H9 (cell line): ENCODE measurements around the gene CCM2. TPM values are rescaled to one million over a fixed set of nuclear protein-coding genes. Genes with fewer than 3 reads are reported as not detected.

Source experiments
- DNase-seq: peaks from one replicate; pipeline ENCODE4 v3.0.0-alpha.2; 2017
- H2AFZ ChIP-seq: one replicate; pipeline ENCODE4 v1.6.1; 2013; ENCODE audit warnings: mild to moderate bottlenecking, low read length, control low read depth, moderate library complexity
- H2AK5ac ChIP-seq: 2 replicates; pipeline ENCODE4 v1.6.1; 2013; ENCODE audit warnings: low read length, control low read depth, mixed read lengths; ENCODE audit not compliant: insufficient read length
- H2BK120ac ChIP-seq: one replicate; pipeline ENCODE4 v1.6.1; 2013; ENCODE audit warnings: low read depth, mild to moderate bottlenecking, low read length, control low read depth, inconsistent platforms; ENCODE audit not compliant: poor library complexity, severe bottlenecking
- H2BK12ac ChIP-seq: 2 replicates; pipeline ENCODE4 v1.6.1; 2013; ENCODE audit warnings: low read length, control low read depth, mixed read lengths, low read depth; ENCODE audit not compliant: insufficient read length
- H2BK15ac ChIP-seq: 2 replicates; pipeline ENCODE4 v1.6.1; 2013; ENCODE audit warnings: low read depth, low read length, control low read depth
- H2BK20ac ChIP-seq: one replicate; pipeline ENCODE4 v1.6.1; 2013; ENCODE audit warnings: low read depth, mild to moderate bottlenecking, low read length, control low read depth, inconsistent platforms; ENCODE audit not compliant: poor library complexity, severe bottlenecking
- H2BK5ac ChIP-seq: 2 replicates; pipeline ENCODE4 v1.6.1; 2013; ENCODE audit warnings: low read length, control low read depth, mixed read lengths; ENCODE audit not compliant: insufficient read length
- H3K14ac ChIP-seq: 2 replicates; pipeline ENCODE4 v1.6.1; 2013; ENCODE audit warnings: low read length, control low read depth; ENCODE audit not compliant: insufficient read depth
- H3K18ac ChIP-seq: 2 replicates; pipeline ENCODE4 v1.6.1; 2013; ENCODE audit warnings: low read depth, mild to moderate bottlenecking, mixed read lengths, low read length, control low read depth; ENCODE audit not compliant: insufficient read length
- H3K23ac ChIP-seq: 2 replicates; pipeline ENCODE4 v1.6.1; 2013; ENCODE audit warnings: low read length, control low read depth, mixed read lengths, low read depth; ENCODE audit not compliant: insufficient read length
- H3K23me2 ChIP-seq: 2 replicates; pipeline ENCODE4 v1.6.1; 2013; ENCODE audit warnings: low read depth, mild to moderate bottlenecking, mixed read lengths, low read length, control low read depth; ENCODE audit not compliant: insufficient read length, poor library complexity, severe bottlenecking
- H3K27ac ChIP-seq: 2 replicates; pipeline ENCODE4 v1.5.1; 2013; ENCODE audit warnings: low read length, control low read depth, mixed read lengths, low read depth; ENCODE audit not compliant: insufficient read length
- H3K27me3 ChIP-seq: 2 replicates; pipeline ENCODE4 v1.6.1; 2013; ENCODE audit warnings: low read length, control low read depth, inconsistent platforms; ENCODE audit not compliant: insufficient read depth
- H3K4ac ChIP-seq: 2 replicates; pipeline ENCODE4 v1.6.1; 2013; ENCODE audit warnings: low read depth, mild to moderate bottlenecking, control low read depth, inconsistent platforms, low read length, moderate library complexity
- H3K4me1 ChIP-seq: 2 replicates; pipeline ENCODE4 v1.6.1; 2013; ENCODE audit warnings: low read length, control low read depth, inconsistent platforms; ENCODE audit not compliant: insufficient read depth
- H3K4me2 ChIP-seq: 2 replicates; pipeline ENCODE4 v1.6.1; 2013; ENCODE audit warnings: low read length, control low read depth, mixed read lengths; ENCODE audit not compliant: insufficient read length, insufficient read depth
- H3K56ac ChIP-seq: 2 replicates; pipeline ENCODE4 v1.6.1; 2013; ENCODE audit warnings: low read depth, mild to moderate bottlenecking, mixed read lengths, low read length, control low read depth; ENCODE audit not compliant: insufficient read length
- H3K79me1 ChIP-seq: 2 replicates; pipeline ENCODE4 v1.6.1; 2013; ENCODE audit warnings: low read depth, mild to moderate bottlenecking, moderate library complexity, low read length, control low read depth, inconsistent platforms; ENCODE audit not compliant: insufficient read depth, poor library complexity, severe bottlenecking
- H3K79me2 ChIP-seq: 2 replicates; pipeline ENCODE4 v1.6.1; 2013; ENCODE audit warnings: low read length, control low read depth, inconsistent platforms; ENCODE audit not compliant: insufficient read depth
- H3K9ac ChIP-seq: 2 replicates; pipeline ENCODE4 v1.6.1; 2013; ENCODE audit warnings: low read length, control low read depth, mixed read lengths; ENCODE audit not compliant: insufficient read length; ENCODE audit errors: extremely low read depth
- H3K9me3 ChIP-seq: one replicate; pipeline ENCODE4 v1.6.1; 2013; ENCODE audit warnings: low read depth, low read length, inconsistent platforms; ENCODE audit not compliant: control insufficient read depth
- H3T11ph ChIP-seq: one replicate; pipeline ENCODE4 v1.6.1; 2013; ENCODE audit warnings: mild to moderate bottlenecking, low read length, control low read depth, inconsistent platforms
- H4K20me1 ChIP-seq: one replicate; pipeline ENCODE4 v1.6.1; 2013; ENCODE audit not compliant: control insufficient read depth, insufficient read length, insufficient read depth
- H4K5ac ChIP-seq: 2 replicates; pipeline ENCODE4 v1.6.1; 2013; ENCODE audit warnings: low read depth, mild to moderate bottlenecking, mixed read lengths, low read length, control low read depth; ENCODE audit not compliant: insufficient read length
- H4K8ac ChIP-seq: replicated peaks from 2 replicates; pipeline ENCODE4 v1.6.1; 2013; ENCODE audit warnings: low read length, control low read depth, mixed read lengths, low read depth; ENCODE audit not compliant: insufficient read length
- H4K91ac ChIP-seq: 2 replicates; pipeline ENCODE4 v1.6.1; 2013; ENCODE audit warnings: low read depth, mild to moderate bottlenecking, moderate library complexity, mixed read lengths, low read length, control low read depth; ENCODE audit not compliant: insufficient read length
- H3K27ac Mint-ChIP-seq, 3 experiments: 2 replicates in 2 of 3; 3 replicates in 1 of 3; pipeline ENCODE4 v1.8.0; 2020 to 2021; ENCODE audit warnings: mixed read lengths in 3 of 3, mild to moderate bottlenecking in 1 of 3, moderate library complexity in 1 of 3
- H3K27me3 Mint-ChIP-seq: 2 replicates; pipeline ENCODE4 v1.8.0; 2021; ENCODE audit warnings: low read depth, mild to moderate bottlenecking, moderate library complexity, mixed read lengths
- H3K36me3 Mint-ChIP-seq, 3 experiments: 2 replicates in 2 of 3; 3 replicates in 1 of 3; pipeline ENCODE4 v1.8.0; 2020 to 2021; ENCODE audit warnings: low read depth in 3 of 3, mixed read lengths in 3 of 3; ENCODE audit not compliant: insufficient read depth in 1 of 3
- H3K4me1 Mint-ChIP-seq, 2 experiments: 2 replicates each; pipeline ENCODE4 v1.8.0; 2020; ENCODE audit warnings: mixed read lengths in 2 of 2
- H3K4me3 Mint-ChIP-seq, 2 experiments: 2 replicates in 1 of 2; 3 replicates in 1 of 2; pipeline ENCODE4 v1.8.0; 2020 to 2021; ENCODE audit warnings: mild to moderate bottlenecking in 2 of 2, mixed read lengths in 2 of 2, moderate library complexity in 1 of 2
- H3K9me3 Mint-ChIP-seq, 2 experiments: 2 replicates in 1 of 2; 3 replicates in 1 of 2; pipeline ENCODE4 v1.8.0; 2020; ENCODE audit warnings: mild to moderate bottlenecking in 2 of 2, mixed read lengths in 2 of 2, moderate library complexity in 1 of 2
- WGBS: extraction: QIAGEN DNeasy Blood & Tissue Kit; methylation state at CpG from one replicate; pipeline ENCODE4 v1.1.7; 2013; ENCODE audit warnings: missing lambda C conversion rate, low lambda C conversion rate, mixed read lengths; ENCODE audit not compliant: insufficient read length; ENCODE audit errors: extremely low coverage; 5-methylcytosine and 5-hydroxymethylcytosine counted together
- total RNA-seq: library from RNA; stranded (reverse); gene quantifications from 2 replicates; pipeline ENCODE4 v1.2.1, GENCODE V29; 2021
- TF ChIP-seq, protein P1 (sequence below): fragments of 200-600 bp; sonication (generic); conservative IDR thresholded peaks from 3 replicates; pipeline ENCODE4 v1.8.0; 2021; ENCODE audit warnings: antibody characterized with exemption, mild to moderate bottlenecking

The CCM2 gene
- total RNA-seq, 1 experiment from 2014 or later: 30.4 TPM

DNA sequence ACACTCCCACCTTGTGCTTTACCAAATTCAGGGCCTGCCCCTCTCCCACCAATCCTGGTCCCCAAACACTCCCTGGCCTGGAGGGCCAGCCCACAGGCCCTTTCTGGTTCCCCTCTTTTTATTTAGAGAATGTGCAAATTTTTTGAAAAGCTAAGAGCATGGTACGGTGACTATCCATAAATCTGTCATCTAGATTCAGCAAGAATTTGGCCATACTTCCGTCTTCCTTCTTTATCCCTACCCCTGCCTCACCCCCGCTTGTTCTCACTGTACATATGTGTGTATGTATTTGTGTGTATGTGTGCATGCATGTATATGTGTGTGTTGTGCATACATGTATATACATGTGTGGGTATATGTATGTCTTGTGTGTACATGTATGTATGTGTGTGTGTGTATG is 119.5 kb downstream of the CCM2 start:
- H3K9ac ChIP-seq: no peak overlapping the region
- H3K79me2 ChIP-seq: no peaks in the 10 kb centered on the region
- no peaks in the 10 kb centered on the region for H3K79me1 ChIP-seq
- no peaks in the 10 kb centered on the region for H3K23me2 ChIP-seq
- no peak overlapping the region for H4K8ac ChIP-seq
- H3K4me2 ChIP-seq: no peak overlapping the region
- H3K9me3 Mint-ChIP-seq: no peaks in the 10 kb centered on the region
- H2AK5ac ChIP-seq: no peak overlapping the region
- H3K23ac ChIP-seq: no peak overlapping the region
- H3K9me3 ChIP-seq: no peaks in the 10 kb centered on the region
- H3K14ac ChIP-seq: no peak overlapping the region
- H3K56ac ChIP-seq: no peak overlapping the region
- no peak overlapping the region for H3T11ph ChIP-seq
- no peak overlapping the region for H3K27ac ChIP-seq
- DNase-seq: no peak
- H2BK120ac ChIP-seq: no peak overlapping the region
- no peak overlapping the region for H3K18ac ChIP-seq
- WGBS: no CpG with 5 or more reads among the region's 3 CpGs
- H2BK5ac ChIP-seq: no peak overlapping the region
- no peak overlapping the region for H3K27ac Mint-ChIP-seq
- no peaks in the 10 kb centered on the region for H4K20me1 ChIP-seq
- no peak overlapping the region for H2BK12ac ChIP-seq
- H2BK15ac ChIP-seq: no peak overlapping the region
- H2BK20ac ChIP-seq: no peak overlapping the region
- H3K4ac ChIP-seq: no peak overlapping the region
- no peaks in the 10 kb centered on the region for H3K4me1 ChIP-seq
- no peak overlapping the region for H4K91ac ChIP-seq
- H3K27me3 ChIP-seq: no peaks in the 10 kb centered on the region
- peaks cover 11% of the 10 kb centered on the region in 2 experiments for H3K4me1 Mint-ChIP-seq
- H4K5ac ChIP-seq: no peak overlapping the region
- H3K27me3 Mint-ChIP-seq: peaks cover 38% of the 10 kb centered on the region
- TF ChIP-seq, protein P1, sequence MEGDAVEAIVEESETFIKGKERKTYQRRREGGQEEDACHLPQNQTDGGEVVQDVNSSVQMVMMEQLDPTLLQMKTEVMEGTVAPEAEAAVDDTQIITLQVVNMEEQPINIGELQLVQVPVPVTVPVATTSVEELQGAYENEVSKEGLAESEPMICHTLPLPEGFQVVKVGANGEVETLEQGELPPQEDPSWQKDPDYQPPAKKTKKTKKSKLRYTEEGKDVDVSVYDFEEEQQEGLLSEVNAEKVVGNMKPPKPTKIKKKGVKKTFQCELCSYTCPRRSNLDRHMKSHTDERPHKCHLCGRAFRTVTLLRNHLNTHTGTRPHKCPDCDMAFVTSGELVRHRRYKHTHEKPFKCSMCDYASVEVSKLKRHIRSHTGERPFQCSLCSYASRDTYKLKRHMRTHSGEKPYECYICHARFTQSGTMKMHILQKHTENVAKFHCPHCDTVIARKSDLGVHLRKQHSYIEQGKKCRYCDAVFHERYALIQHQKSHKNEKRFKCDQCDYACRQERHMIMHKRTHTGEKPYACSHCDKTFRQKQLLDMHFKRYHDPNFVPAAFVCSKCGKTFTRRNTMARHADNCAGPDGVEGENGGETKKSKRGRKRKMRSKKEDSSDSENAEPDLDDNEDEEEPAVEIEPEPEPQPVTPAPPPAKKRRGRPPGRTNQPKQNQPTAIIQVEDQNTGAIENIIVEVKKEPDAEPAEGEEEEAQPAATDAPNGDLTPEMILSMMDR: no peak
- H2AFZ ChIP-seq: no peak overlapping the region
- no peaks in the 10 kb centered on the region for H3K36me3 Mint-ChIP-seq
- H3K4me3 Mint-ChIP-seq: no peak overlapping the region; a peak in 1 of 5 replicates
